HG03457 (cell line): Measurements from ENCODE around the gene TIPRL.
"Not testable (repeated sequence)": the region's sequence is repeated elsewhere in the genome, so short reads cannot be mapped to it uniquely, and the experiment has no call there.

Source experiments
- ATAC-seq: cut with Tn5 transposase; IDR thresholded peaks from one replicate; pipeline ENCODE4 v1.9.1; 2021; ENCODE audit warnings: moderate number of reproducible peaks; ENCODE audit not compliant: unreplicated experiment

TIPRL gene

DNA sequence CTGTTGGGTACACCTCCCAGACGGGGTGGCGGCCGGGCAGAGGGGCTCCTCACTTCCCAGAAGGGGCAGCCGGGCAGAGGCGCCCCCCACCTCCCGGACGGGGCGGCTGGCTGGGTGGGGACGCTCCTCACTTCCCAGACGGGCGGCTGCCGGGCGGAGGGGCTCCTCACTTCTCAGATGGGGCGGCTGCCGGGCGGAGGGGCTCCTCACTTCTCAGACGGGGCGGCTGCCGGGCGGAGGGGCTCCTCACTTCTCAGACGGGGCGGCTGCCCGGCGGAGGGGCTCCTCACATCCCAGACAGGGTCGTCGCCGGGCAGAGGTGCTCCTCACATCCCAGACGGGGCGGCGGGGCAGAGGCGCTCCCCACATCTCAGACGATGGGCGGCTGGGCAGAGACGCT, 28.9 kb downstream of the TIPRL start:
- ATAC-seq = not testable (repeated sequence)

DNA sequence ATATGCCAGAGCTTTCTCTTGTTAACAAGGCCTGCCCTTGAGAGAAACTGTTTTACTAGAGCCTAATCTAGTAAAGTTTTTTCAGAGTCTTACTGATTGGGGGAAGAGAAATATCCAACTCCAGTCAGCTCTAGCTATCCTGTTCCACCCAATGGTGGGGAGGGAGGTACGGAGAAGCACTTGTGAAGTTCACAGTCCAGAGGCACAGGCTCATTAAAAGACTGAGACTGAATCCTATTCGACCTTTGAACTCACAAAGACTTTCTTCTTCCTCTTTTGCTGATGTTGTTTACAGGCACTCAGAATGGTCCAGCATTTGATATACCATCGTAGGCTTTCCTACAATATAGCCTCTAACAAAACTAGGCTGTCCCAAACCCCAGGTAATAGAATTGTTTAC, 31.6 kb downstream of the TIPRL start:
- no peak for ATAC-seq

DNA sequence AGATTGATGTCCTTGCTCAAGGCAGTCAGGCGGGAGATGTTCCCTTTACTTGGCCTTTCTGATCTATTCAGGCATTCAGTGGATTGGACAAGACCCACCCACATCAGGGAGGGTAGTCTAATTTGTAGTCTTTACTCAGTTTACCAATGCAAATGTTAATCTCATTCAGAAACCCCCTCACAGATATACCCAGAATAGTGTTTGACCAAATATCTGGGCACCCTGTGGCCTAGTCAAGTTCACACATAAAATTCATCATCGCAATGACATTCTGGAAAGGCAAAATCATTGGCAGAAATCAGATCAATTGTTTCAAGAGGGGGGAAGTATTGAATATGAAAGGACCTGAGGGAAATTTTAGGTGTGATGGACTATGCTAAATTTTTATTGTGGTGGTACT, 34.6 kb downstream of the TIPRL start:
- no peak for ATAC-seq

DNA sequence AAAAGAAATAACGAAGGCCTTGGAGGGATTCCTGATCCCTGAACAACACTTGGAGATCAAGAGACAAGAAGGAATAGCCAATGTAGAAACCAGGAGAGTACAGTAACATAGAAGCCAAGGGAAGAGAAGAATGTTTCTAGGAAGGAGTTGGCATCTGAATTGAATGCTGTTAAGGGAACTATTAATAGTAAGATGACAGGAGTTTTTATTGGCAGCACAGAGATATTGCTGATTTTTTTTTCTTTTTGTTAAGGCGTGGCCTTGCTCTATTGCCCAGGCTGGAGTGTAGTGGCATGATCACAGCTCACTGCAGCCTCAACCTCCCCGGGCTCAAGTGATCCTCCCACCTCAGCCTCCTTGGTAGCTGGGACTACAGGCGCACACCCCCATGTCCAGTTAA, 37.4 kb downstream of the TIPRL start:
- no peak for ATAC-seq

DNA sequence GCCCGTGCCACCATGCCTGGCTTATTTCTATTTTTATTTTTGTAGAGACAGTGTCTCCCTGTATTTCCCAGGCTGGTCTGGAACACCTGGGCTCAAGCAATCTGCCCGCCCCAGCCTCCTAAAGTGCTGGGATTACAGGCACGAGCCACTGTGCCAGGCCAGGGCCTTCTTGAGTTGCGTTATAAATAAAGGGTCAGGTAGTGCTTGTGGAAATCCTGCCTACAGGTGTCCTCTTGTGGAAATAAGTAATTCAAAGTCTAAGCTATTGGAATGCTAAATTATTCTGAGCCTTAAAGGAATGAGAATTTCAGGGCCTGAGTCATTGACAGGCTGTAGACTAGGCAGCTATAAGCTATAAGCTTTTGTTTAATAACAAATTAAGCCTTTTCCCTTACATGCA, 38.9 kb downstream of the TIPRL start:
- no peak for ATAC-seq

DNA sequence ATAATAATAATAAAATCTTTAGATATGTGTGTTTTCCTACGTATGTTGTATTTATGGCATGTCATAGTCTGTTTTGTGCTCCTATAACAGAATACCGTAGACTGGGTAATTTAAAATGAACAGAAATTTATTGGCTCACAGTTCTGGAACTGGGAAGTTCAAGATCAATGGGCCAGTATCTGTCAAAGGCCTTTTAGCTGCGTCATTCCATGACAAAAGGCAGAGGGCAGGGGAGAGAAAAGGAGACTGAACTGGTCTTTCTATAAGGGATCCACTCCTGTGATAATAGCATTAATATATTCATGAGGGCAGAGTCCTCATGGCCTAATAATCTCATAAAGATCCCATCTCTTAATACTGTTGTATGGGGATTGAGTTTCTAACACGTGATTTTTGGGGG, 39.9 kb downstream of the TIPRL start:
- no peak for ATAC-seq

DNA sequence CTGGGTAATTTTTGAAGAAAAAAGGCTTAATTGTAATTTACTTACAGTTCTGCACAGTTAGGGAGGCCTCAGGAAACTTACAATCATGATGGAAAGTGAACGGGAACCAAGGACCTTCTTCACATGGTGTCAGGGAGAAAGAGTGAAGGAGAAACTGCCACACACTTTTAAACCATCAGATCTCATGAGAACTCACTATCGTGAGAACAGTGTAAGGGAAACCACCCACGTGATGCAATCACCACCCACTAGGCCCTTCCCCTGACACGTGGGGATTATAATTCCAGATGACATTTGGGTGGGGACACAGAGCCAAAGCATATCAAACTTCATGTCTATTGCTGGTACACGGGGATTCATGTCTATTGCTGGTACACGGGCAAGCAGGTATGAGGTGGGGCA, 41.7 kb downstream of the TIPRL start:
- ATAC-seq = no peak

DNA sequence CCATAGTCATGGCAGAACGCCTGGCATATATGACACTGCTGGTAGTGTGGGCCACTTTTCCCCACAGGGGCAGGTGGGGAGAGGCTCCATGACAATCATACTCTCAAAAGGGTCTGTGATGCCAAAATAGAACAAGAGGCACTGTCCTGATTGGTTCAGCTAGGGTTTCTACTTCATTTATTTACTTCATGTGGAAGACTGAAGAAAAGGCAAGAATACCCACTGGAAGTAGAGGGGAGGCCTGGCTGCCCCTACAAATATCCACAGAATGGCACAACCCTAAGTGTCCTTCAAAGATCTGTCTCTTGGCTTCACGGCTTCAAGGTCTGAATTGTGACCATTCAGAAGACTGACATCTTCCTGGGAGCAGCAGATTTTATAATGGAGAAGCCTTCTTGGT, 42.5 kb downstream of the TIPRL start:
- ATAC-seq = no peak

DNA sequence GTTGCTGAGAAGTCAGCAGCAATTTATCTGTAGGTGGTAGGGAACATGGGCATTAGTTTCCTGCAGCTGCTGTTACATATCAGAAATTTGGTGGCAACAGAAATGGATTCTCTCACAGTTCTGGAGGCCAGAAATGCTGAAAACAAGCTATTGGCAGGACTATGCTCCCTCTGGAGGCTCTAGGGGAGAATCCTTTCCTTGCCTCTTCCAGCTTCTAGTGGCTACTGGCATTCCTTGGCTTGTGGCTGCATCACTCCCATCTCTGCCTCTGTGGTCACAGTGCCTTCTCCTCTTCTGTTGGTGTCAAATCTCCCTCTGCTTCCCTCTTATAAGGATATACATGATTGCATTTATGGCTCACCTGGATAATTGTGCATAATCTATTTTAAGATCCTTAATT, 44.5 kb downstream of the TIPRL start:
- ATAC-seq = no peak

DNA sequence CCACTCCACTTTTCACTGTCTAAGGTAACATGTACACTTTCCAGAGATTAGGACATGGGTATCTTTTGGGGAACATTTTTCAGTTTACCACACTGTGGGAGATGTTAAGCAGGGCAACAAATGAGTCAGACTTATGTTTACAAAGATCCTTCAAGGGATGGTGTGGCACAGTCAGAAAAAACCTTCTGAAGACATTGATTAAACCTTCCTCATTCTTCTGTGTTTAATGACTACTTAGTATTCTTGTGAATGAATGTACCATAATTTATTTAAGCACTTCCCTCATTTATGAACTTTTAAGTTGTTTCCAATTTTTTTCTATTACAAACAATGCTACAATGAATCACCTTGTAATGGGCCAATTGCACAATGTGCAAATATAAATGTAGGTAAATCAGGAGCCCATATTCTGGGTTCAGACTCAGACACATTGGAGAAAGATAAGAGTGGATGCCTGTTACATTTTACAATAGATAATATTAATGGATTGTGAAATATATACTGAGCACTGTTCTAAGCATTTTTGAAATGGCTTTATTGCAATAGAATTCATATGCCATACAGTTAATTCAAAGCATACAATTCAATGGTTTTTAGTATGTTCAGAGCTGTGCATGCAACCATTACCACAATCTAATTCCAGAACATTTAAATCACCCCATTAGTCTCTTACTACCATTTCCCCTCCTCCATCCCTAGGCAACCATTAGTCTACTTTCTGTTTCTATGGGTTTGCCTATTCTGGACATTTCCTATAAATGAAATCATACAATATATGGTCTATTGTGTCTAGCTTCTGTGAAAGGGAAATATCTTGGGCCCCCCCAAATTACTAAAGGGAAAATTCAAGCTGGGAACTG, 45.1 kb downstream of the TIPRL start:
- no peak for ATAC-seq

DNA sequence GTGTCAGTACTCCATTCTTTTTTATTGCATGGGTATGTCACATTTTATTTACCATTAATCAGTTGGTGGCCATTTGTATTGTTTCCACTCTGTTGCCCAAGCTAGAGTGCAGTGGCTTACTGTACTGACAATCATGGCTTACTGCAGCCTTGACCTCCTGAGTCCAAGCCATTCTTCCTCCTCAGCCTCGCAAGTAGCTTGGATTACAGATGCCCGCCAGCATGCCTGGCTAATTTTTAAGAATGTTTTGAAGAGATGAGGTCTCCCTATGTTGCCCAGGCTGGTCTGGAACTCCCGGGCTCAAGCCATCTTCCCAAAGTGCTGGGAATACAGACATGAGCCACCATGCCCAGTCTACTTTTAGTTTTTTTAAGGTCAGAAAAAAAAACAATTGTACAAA, 46.2 kb downstream of the TIPRL start:
- ATAC-seq = no peak

DNA sequence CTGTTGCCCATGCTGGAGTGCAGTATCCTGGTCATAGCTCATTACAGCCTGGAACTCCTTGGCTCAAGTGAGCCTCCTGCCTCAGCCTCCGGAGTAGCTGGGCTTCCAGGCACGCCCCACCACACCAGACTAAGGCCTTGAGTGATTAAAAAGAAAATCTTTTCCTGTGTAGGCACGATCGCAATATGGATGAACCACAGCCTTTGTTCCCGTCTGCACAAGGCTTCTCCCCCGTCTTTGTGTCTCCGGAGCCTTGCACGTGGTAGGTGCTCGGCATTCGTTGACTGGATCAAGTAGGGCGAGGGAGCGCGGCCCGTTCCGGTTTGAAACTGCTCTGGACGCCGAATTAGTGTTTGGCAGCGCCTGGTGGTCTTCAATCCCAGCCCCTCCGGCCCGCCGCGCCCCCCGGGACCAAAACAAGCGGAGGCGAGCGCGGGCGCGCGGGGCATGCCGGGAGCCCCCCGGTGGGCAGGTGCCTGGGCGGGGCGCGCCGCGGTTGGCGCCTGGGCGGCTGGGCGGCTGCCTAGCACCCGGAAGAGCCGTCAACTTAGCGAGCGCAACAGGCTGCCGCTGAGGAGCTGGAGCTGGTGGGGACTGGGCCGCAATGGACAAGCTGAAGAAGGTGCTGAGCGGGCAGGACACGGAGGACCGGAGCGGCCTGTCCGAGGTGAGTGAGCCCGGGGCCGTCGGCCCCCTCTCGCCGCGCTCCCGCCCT, 46.9 kb downstream of the TIPRL start, which contains the start of gene SFT2D2:
SFT2D2 (plus strand) TSS at position 529 of the 715 bp plus-strand sequence; CDS start at position 605, 76 bp downstream.
- ATAC-seq = peak; percentile 56

DNA sequence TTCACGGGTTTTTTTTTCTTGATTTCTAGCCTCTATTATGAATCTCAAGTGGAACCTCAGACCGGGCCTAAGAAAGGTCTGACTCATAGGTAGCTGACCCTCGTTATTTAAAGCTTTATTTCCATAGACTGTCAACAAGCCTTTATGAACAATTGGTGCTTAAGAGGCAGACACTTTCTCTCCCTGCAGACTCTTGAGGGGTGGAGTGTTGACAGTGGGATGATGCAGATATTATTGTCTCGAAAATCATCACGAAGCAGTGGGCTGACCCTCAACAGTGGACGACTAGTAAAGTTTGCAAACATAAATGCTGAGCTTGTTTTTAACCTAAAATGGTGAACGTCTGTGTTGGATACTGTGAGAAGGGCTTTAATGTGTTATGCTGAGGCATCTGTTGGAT, 48.9 kb downstream of the TIPRL start:
- no peak for ATAC-seq

DNA sequence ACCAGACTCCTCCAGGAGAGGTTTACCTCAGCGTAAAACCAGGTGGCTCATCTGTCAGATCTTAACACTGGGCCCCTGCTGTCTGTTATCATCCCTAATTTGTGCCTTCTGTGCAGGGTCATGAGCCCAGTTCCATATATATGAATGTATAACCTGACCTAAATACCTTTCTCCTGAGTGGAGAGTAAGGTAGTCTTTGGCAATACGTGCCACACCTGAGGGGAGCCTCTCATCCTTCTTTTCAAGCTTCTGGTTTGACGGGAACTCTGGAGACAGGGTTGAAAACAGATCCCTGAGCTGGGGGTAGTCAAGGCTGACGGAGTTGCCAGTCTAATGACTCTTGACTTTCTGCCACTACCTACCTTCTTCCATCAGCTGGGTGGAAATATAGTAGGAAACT, 51.1 kb downstream of the TIPRL start:
- no peak for ATAC-seq

DNA sequence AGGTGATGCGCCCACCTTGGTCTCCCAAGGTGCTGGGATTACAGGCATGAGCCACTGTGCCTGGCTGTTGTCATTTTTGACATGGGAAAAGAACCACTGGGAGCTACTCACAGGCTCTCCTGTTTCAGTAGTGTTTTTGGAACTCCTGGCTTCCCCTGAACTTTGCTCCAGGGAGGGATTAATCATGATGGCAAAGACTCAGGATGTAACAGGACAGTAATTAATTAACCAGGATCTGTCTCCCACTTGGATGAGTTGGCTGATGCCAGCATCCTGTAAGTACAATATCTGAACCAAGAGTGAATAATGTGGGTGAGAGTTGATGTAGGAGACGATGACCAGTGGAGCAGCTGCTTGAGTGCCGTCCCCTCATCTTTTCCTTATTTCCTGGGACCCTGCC, 51.9 kb downstream of the TIPRL start:
- ATAC-seq = no peak

DNA sequence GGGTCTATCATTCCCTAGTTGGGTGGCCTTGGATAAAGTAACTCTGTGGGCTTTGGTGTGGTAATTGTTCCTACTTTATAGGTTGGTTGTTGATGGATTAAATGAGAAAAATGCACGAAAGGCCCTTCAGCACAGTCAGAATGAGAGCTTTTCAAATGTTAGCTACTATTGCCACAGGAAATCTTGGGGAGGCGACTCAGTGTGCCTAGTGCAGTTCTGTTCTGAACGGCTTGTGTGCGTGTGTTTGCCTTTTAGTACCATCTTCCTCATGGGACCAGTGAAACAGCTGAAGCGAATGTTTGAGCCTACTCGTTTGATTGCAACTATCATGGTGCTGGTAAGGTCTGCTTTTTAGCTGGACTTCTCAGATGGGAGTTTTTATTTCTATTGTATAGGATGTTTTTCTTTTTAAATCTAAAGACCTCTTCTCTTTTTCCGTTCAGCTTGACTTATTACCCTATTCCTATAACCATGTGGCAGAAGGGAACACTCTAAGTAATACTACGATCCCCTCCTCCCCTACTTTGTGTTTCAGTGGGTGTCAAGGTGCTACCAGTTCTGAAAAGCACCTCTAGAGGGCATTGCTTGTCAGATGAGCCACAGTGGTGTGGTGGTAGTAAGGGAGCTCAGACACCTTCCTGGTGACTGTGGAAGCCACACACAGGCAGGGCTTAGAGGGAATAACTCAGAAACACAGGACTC, 56.2 kb downstream of the TIPRL start:
- peak; percentile 74 for ATAC-seq

DNA sequence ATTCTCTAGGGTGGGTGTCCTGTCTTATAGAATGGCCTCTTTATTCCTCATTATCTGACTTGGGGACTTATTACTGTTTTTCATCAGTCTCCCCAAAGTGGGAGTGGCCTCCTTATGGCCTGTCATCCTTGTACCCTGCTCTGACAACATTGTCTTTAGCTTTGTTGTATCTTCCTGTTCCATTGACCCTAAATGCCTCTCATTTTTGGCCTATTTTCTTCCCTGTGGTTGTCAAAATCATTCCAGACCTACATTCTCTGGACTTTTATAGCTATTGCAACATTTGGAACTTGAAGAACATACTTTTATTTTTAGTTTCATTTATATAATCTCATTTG, 56.8 kb downstream of the TIPRL start:
- ATAC-seq = no peak

DNA sequence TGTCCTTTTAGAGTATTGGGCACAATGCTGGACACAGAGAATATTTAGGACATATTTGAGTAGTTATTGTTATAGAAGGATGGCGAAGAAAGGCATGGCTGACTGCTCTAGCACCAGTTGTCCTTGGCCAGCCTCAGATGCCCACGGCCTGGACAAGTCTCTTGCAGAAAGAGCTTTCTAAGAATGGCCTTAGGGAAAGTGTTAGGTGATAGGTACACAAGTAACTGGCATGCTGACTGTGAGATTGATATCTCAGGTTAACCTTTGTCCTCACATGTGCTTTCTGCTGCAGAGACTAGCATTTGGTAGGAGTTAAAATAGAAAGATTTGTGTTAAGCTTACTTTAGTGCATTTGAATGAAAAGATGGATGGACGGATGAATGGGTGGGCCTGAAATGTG, 57.2 kb downstream of the TIPRL start:
- ATAC-seq = no peak

DNA sequence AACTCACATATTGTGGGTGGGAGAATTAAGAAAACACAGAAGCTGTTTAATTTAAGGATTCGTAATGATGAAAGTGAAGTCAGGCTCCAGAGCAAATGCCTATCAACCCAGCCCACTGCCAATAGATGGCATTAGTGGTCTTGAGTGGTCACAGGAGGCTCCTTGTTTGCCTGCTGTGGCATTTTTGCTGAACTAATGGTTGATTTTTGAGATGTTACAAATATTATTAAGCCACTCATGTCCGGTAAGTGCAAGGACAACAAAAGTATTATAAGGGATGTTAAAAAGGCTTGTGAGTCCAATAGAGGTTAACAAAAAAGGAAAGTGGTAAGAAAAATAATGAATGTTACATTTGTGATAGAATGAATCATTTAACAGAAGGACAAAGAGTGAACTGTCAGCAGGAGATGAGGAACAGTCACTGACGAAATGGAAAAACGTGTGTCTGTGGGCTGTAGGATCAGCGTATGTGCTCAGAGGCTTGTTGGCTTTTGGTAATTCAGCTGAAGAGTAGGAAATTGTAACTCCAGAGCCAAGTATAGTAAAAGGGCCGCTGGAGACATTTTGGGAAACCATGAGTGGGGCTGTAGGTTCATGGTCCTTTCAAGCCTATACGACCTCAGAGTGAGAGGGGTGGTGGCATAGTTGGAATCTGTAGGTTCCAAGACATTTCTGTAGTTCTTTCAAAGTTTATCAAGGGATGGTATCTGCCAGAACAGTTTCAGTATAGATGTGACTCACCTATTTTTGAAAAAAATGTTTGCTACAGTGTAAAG, 58.3 kb downstream of the TIPRL start:
- no peak for ATAC-seq

DNA sequence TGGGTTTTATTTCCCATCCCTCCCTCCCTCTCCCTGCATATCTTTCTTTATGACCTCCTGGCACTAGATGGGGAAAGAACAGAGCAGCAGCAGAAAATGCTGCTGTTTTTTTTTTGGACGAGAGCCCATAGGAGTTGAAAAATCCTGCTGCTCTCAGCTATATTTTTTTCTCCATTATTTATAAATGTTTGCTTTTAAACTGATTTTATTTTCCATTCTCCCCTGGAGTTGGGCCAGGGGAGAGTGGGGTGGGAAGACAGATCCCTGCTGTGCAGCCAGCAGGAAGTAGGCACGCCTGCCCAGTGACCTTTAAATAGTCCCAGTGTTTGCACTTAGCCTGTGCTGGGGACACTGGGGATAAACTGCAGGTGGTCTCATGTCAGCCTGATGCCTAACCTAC, 64.4 kb downstream of the TIPRL start:
- no peak for ATAC-seq

DNA sequence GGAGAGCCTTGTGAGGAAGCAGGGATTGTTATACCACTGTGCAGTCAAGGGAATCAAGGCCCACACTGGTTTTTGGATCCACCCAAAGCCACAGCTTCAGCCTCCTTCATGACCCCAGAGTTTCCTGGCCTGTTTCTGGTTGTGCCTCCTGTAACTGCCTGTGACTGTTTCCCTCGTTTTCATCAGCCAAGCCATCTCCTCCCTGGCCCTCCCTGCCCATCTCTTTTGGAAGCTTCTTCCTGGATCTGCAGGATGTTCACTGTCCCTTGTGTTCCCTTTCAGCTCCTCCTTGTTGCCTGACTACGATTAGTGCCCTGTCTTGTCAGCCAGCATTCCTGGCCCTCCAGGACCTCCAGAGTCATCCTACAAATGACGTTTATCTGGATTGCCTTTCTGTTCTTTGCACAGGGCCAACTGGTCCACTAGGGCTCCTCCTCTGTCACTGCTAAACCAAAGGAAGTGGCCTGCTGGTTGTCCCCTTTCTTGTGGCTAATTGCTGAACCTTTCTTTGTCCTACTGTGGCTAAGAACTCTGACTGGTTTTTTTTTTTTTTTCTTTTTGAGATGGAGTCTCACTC, 65.0 kb downstream of the TIPRL start:
- no peak for ATAC-seq
